ENCODE measurements around the gene DBN1. TPM values are rescaled to one million over a fixed set of nuclear protein-coding genes. Genes with fewer than 3 reads are reported as not detected.

The DBN1 gene
- total RNA-seq, 1 donor from 2014 or later = 269 TPM

- Mint-ChIP-seq H3K9me3 (no peaks in the 10 kb centered on the region), H3K4me3 (peak overlapping the region; percentile 87), H3K4me1 (ENCODE audit: unreplicated experiment) (peaks cover 36% of the 10 kb centered on the region), H3K27ac (peak overlapping the region; percentile 73), H3K36me3 (peaks cover 1% of the 10 kb centered on the region), H3K27me3 (peaks cover 15% of the 10 kb centered on the region)
- DNase-seq (ENCODE audit: extremely low spot score, unreplicated experiment) = no peak
- no peak for TF ChIP-seq CTCF (conservative IDR thresholded peaks at IDR 0.05)
Observed at GRCh38 chr5:177498013-177498787, 24.8 kb upstream of the DBN1 start.

GRCh38 chr5:177497292-177498012 lies 24.0 kb upstream of the DBN1 start, which contains the start of gene PDLIM7:
Gene PDLIM7, minus strand, starts transcription at chr5:177497604. Its CDS starts 1,092 bp downstream, at chr5:177496512.
- H3K36me3 Mint-ChIP-seq = peaks cover 8% of the 10 kb centered on the region
- H3K27ac Mint-ChIP-seq = peak within 1 kb of the TSS; percentile 86
- H3K4me3 Mint-ChIP-seq = peak within 1 kb of the TSS; percentile 87
- peaks cover 15% of the 10 kb centered on the region for H3K27me3 Mint-ChIP-seq
- H3K4me1 Mint-ChIP-seq (ENCODE audit: unreplicated experiment) = peaks cover 39% of the 10 kb centered on the region
- no peaks in the 10 kb centered on the region for H3K9me3 Mint-ChIP-seq
- peak; percentile 97 for DNase-seq (ENCODE audit: extremely low spot score, unreplicated experiment)
- peak; percentile 34 for TF ChIP-seq CTCF (conservative IDR thresholded peaks at IDR 0.05)

GRCh38 chr5:177496727-177497291 lies 23.4 kb upstream of the DBN1 start:
- Mint-ChIP-seq H3K36me3 (peaks cover 8% of the 10 kb centered on the region), H3K4me1 (ENCODE audit: unreplicated experiment) (peaks cover 32% of the 10 kb centered on the region), H3K27me3 (peaks cover 15% of the 10 kb centered on the region), H3K27ac (no peak overlapping the region), H3K4me3 (peak overlapping the region; percentile 87), H3K9me3 (no peaks in the 10 kb centered on the region)
- no peak for TF ChIP-seq CTCF (conservative IDR thresholded peaks at IDR 0.05)
- peak; percentile 87 for DNase-seq (ENCODE audit: extremely low spot score, unreplicated experiment)

- peaks cover 8% of the 10 kb centered on the region for H3K36me3 Mint-ChIP-seq
- H3K4me1 Mint-ChIP-seq (ENCODE audit: unreplicated experiment) = peaks cover 32% of the 10 kb centered on the region
- no peak for DNase-seq (ENCODE audit: extremely low spot score, unreplicated experiment)
- H3K9me3 Mint-ChIP-seq = no peaks in the 10 kb centered on the region
- peak overlapping the region; percentile 86 for H3K27ac Mint-ChIP-seq
- peak; percentile 63 for TF ChIP-seq CTCF (conservative IDR thresholded peaks at IDR 0.05)
- H3K4me3 Mint-ChIP-seq = peak overlapping the region; percentile 87
- H3K27me3 Mint-ChIP-seq = peaks cover 15% of the 10 kb centered on the region
Observed at GRCh38 chr5:177496070-177496726, 22.8 kb upstream of the DBN1 start.
